SU-DHL-6 (cell line): ENCODE data around the gene LNX1.

Experiments used
- EZH2phosphoT487 ChIP-seq: fragments of 200-600 bp; sonication (generic), shearing (Covaris generic); conservative IDR thresholded peaks from 2 replicates; pipeline ENCODE4 v1.6.1; 2018; ENCODE audit warnings: mild to moderate bottlenecking, antibody characterized with exemption, low read length, moderate library complexity, mixed read lengths
- TF ChIP-seq, protein P1 (sequence below): fragments of 200-600 bp; sonication (generic); IDR thresholded peaks from one replicate; pipeline ENCODE4 v1.5.1; 2017; ENCODE audit warnings: antibody characterized with exemption, mild to moderate bottlenecking, low read length, moderate library complexity; ENCODE audit not compliant: insufficient read depth, poor library complexity, severe bottlenecking

DNA sequence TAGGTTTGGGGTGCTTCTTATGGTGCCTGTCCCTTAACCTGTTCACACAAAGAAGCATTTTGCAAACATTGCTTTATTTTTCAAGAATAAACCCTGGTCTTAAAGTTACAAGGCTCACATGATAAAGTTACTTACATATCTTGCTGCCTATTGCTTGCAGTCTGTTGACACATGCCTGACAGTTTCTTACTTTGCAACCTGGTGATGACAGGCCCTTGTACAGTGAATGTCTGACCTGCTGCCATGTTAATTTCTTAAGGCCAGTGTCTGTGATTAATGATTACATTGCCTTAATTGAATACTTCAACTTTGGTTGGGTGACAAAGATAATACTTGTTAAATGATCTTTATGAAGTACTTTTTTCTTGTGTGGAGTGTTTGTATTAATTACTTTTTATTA is 163.9 kb downstream of the LNX1 start:
- TF ChIP-seq, protein P1, sequence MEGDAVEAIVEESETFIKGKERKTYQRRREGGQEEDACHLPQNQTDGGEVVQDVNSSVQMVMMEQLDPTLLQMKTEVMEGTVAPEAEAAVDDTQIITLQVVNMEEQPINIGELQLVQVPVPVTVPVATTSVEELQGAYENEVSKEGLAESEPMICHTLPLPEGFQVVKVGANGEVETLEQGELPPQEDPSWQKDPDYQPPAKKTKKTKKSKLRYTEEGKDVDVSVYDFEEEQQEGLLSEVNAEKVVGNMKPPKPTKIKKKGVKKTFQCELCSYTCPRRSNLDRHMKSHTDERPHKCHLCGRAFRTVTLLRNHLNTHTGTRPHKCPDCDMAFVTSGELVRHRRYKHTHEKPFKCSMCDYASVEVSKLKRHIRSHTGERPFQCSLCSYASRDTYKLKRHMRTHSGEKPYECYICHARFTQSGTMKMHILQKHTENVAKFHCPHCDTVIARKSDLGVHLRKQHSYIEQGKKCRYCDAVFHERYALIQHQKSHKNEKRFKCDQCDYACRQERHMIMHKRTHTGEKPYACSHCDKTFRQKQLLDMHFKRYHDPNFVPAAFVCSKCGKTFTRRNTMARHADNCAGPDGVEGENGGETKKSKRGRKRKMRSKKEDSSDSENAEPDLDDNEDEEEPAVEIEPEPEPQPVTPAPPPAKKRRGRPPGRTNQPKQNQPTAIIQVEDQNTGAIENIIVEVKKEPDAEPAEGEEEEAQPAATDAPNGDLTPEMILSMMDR: no peak
- no peak for TF ChIP-seq EZH2phosphoT487
